KMS-11 (cell line): ENCODE measurements around the gene DUS2.
A peak's percentile ranks its signal among the peaks of the same experiment; 100 is the strongest.
"Not testable (repeated sequence)": the region's sequence is repeated elsewhere in the genome, so short reads cannot be mapped to it uniquely, and the experiment has no call there.

ENCODE experiments used
- H2AFZ ChIP-seq: fragments of 200-600 bp; sonication (generic); 2 replicates; pipeline ENCODE4 v1.6.1; 2016; ENCODE audit warnings: antibody characterized with exemption, mixed run types, low read depth
- H3K27ac ChIP-seq: fragments of 200-600 bp; sonication (generic); 2 replicates; pipeline ENCODE4 v1.6.1; 2016; ENCODE audit warnings: mild to moderate bottlenecking, mixed run types
- H3K27me3 ChIP-seq: fragments of 200-600 bp; sonication (generic); 2 replicates; pipeline ENCODE4 v1.6.1; 2017; ENCODE audit warnings: mild to moderate bottlenecking, low read depth, mixed run types, moderate library complexity; ENCODE audit not compliant: insufficient read depth
- H3K36me3 ChIP-seq: fragments of 200-600 bp; sonication (generic); 2 replicates; pipeline ENCODE4 v1.6.1; 2017; ENCODE audit warnings: mild to moderate bottlenecking, mixed run types; ENCODE audit not compliant: insufficient read depth
- H3K4me1 ChIP-seq: fragments of 200-600 bp; sonication (generic); 2 replicates; pipeline ENCODE4 v1.6.1; 2016; ENCODE audit warnings: mild to moderate bottlenecking, low read depth, mixed run types; ENCODE audit not compliant: poor library complexity, severe bottlenecking
- H3K4me2 ChIP-seq: fragments of 200-600 bp; sonication (generic); 2 replicates; pipeline ENCODE4 v1.7.0; 2016; ENCODE audit warnings: mild to moderate bottlenecking, mixed run types
- H3K4me3 ChIP-seq: fragments of 200-600 bp; sonication (generic); IDR thresholded peaks from 2 replicates; pipeline ENCODE4 v1.6.1; 2017; ENCODE audit warnings: low read depth, low read length, mixed read lengths; ENCODE audit not compliant: insufficient read depth
- H3K79me2 ChIP-seq: fragments of 200-600 bp; sonication (generic); 2 replicates; pipeline ENCODE4 v1.6.1; 2016; ENCODE audit warnings: low read depth, mixed run types; ENCODE audit not compliant: insufficient read depth
- H3K9ac ChIP-seq: fragments of 200-600 bp; sonication (generic); 2 replicates; pipeline ENCODE4 v1.6.1; 2016; ENCODE audit warnings: mild to moderate bottlenecking, mixed run types
- H4K20me1 ChIP-seq: fragments of 200-600 bp; sonication (generic); 2 replicates; pipeline ENCODE4 v1.6.1; 2016; ENCODE audit warnings: mild to moderate bottlenecking, mixed run types; ENCODE audit not compliant: insufficient read depth
- CTCF ChIP-seq: fragments of 200-600 bp; sonication (generic); conservative IDR thresholded peaks from 2 replicates; pipeline ENCODE4 v1.6.1; 2017; ENCODE audit warnings: low read depth, mild to moderate bottlenecking, antibody characterized with exemption, low read length, moderate library complexity, mixed read lengths

The DUS2 gene

GRCh38 chr16:68089067-68089466 lies 66.0 kb downstream of the DUS2 start:
- H4K20me1 ChIP-seq = peaks cover 14% of the 10 kb centered on the region
- H3K36me3 ChIP-seq = no peaks in the 10 kb centered on the region
- H3K4me1 ChIP-seq = peaks cover 61% of the 10 kb centered on the region
- no peak for TF ChIP-seq CTCF
- H3K27me3 ChIP-seq = no peaks in the 10 kb centered on the region
- peaks cover 82% of the 10 kb centered on the region for H3K79me2 ChIP-seq
- no peak overlapping the region for H2AFZ ChIP-seq
- H3K27ac ChIP-seq = no peak overlapping the region
- peak overlapping the region; percentile 4; the same call in 1 of the 2 replicates for H3K4me2 ChIP-seq
- no peak overlapping the region for H3K4me3 ChIP-seq
- no peak overlapping the region for H3K9ac ChIP-seq

DNA sequence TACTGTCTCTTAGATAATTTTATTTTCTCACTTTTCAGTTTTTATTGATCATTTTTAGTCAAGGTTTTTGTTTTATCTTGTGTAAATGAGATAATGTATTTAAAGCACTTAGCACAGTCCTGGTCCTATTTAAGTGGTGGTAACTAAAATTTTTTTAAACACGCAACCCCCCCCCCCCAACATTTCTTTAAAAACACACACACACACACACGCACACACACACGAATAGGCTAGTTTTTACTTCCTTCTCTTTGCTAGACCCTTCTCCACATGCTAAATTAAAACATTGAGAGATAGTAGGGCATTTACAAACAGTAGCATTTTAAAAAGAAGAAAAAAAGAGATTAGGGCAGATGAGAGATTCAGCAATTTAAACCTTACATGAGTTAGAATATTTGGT lies 67.0 kb downstream of the DUS2 start:
- Histone ChIP-seq H3K9ac (no peak overlapping the region), H4K20me1 (peaks cover 19% of the 10 kb centered on the region), H2AFZ (no peak overlapping the region), H3K4me3 (no peak overlapping the region), H3K27me3 (no peaks in the 10 kb centered on the region), H3K4me2 (no peak overlapping the region), H3K36me3 (no peaks in the 10 kb centered on the region), H3K79me2 (peaks cover 92% of the 10 kb centered on the region), H3K4me1 (peaks cover 64% of the 10 kb centered on the region), H3K27ac (no peak overlapping the region)
- TF ChIP-seq CTCF = no peak

- peaks cover 19% of the 10 kb centered on the region for H4K20me1 ChIP-seq
- no peak overlapping the region for H3K4me3 ChIP-seq
- no peak for TF ChIP-seq CTCF
- no peaks in the 10 kb centered on the region for H3K36me3 ChIP-seq
- H3K9ac ChIP-seq = no peak overlapping the region
- H3K4me2 ChIP-seq = no peak overlapping the region
- peaks cover 64% of the 10 kb centered on the region for H3K4me1 ChIP-seq
- no peak overlapping the region for H3K27ac ChIP-seq
- peaks cover 96% of the 10 kb centered on the region for H3K79me2 ChIP-seq
- H2AFZ ChIP-seq = no peak overlapping the region
- no peaks in the 10 kb centered on the region for H3K27me3 ChIP-seq
These were observed 67.4 kb downstream of the DUS2 start for GRCh38 chr16:68090533-68090932.

GRCh38 chr16:68091380-68092261 lies 68.5 kb downstream of the DUS2 start:
- Histone ChIP-seq H4K20me1 (peaks cover 25% of the 10 kb centered on the region), H3K79me2 (peaks cover 95% of the 10 kb centered on the region), H2AFZ (no peak overlapping the region), H3K4me1 (peaks cover 64% of the 10 kb centered on the region), H3K27ac (no peak overlapping the region), H3K4me3 (no peak overlapping the region), H3K4me2 (no peak overlapping the region), H3K36me3 (no peaks in the 10 kb centered on the region), H3K9ac (no peak overlapping the region), H3K27me3 (no peaks in the 10 kb centered on the region)
- no peak for TF ChIP-seq CTCF

GRCh38 chr16:68092275-68092674 lies 69.2 kb downstream of the DUS2 start:
- H3K27ac ChIP-seq, H3K4me2 ChIP-seq, H3K36me3 ChIP-seq, H2AFZ ChIP-seq, H3K9ac ChIP-seq, H3K4me3 ChIP-seq, H3K27me3 ChIP-seq: not testable (repeated sequence)
- Histone ChIP-seq H3K4me1 (peaks cover 64% of the 10 kb centered on the region), H3K79me2 (peaks cover 95% of the 10 kb centered on the region), H4K20me1 (peaks cover 25% of the 10 kb centered on the region)
